Measurements from ENCODE around the gene EFCAB6. TPM values are rescaled to one million over a fixed set of nuclear protein-coding genes. Genes with fewer than 3 reads are reported as not detected.

EFCAB6 gene
- polyA plus RNA-seq, 1 donor from 2014 or later, result not detected

GRCh38 chr22:43838571-43839307 is 26.6 kb upstream of the EFCAB6 start:
- no peak overlapping the region for H3K27ac Mint-ChIP-seq
- H3K4me3 Mint-ChIP-seq, result no peak overlapping the region
- H3K27me3 Mint-ChIP-seq, result peaks cover 10% of the 10 kb centered on the region
- H3K36me3 Mint-ChIP-seq, result no peaks in the 10 kb centered on the region
- no peaks in the 10 kb centered on the region for H3K9me3 Mint-ChIP-seq
- no peaks in the 10 kb centered on the region for H3K4me1 Mint-ChIP-seq

DNA sequence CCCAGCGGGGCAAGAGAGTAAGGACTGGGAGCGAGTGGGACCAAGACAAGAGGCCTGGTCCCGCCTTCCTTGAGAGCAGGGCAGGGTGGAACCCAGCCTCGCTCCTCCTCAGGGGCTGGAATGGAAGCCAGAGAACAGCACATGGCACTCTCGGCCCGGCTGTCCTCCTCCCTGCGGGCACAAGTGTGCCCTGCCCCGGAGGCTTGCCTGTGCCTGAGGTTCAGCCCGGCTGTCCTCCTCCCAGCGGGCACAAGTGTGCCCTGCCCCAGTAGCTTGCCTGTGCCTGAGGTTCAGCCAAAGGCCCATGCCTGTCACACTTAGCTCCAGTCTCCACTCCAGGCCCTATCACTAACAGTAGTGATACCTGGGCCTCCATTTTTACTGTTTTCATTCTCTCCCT is 26.1 kb upstream of the EFCAB6 start:
- H3K4me3 Mint-ChIP-seq, result no peak overlapping the region
- H3K36me3 Mint-ChIP-seq, result no peaks in the 10 kb centered on the region
- no peaks in the 10 kb centered on the region for H3K4me1 Mint-ChIP-seq
- no peak overlapping the region for H3K27ac Mint-ChIP-seq
- H3K9me3 Mint-ChIP-seq, result no peaks in the 10 kb centered on the region
- peaks cover 10% of the 10 kb centered on the region for H3K27me3 Mint-ChIP-seq

DNA sequence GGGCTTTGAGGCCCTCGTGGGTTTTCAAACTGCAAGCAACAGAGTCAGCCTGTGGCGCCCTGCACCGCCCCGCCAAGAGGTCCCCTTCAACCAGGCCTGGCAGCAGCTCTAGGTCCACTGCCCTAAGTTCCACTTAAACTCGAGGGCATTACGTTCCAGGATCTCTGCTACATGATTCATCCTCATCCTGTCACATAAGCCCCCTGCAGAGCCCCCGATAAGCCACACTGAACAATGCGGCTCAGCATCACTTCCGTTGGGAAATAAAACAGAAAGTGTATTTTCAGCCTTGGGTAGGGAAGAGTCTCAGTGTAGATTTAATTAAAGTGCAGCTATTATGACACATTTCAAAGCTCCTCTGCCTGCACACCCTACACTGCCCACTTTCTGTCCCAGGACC is 25.6 kb upstream of the EFCAB6 start:
- Mint-ChIP-seq H3K27me3 (peaks cover 10% of the 10 kb centered on the region), H3K4me1 (no peaks in the 10 kb centered on the region), H3K9me3 (no peaks in the 10 kb centered on the region), H3K27ac (no peak overlapping the region), H3K4me3 (no peak overlapping the region), H3K36me3 (no peaks in the 10 kb centered on the region)

GRCh38 chr22:43835736-43836135 is 23.6 kb upstream of the EFCAB6 start:
- Mint-ChIP-seq H3K4me1 (no peaks in the 10 kb centered on the region), H3K27me3 (peaks cover 10% of the 10 kb centered on the region), H3K9me3 (no peaks in the 10 kb centered on the region), H3K36me3 (no peaks in the 10 kb centered on the region), H3K27ac (no peak overlapping the region), H3K4me3 (peak overlapping the region in 1 of 4 donors; percentile 21)

DNA sequence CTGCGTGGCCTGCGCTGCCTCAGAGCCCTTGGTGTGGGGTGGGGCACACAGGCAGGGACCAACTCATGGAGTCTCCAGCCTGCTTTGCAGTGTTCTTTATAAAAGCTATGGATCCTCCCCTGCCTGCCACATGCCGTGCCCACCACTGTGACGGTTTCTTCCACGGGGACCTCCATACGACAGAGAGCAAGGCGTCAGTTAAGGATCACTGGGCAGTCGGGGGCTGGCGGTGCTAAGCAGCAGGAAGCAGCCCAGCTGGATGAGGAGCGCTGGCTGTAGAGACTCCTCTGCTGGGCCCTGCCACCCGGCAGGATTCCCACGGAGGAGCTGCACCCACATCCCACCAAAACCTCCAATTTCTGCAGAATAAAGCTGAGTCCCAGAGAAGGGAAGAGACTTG is 23.1 kb upstream of the EFCAB6 start:
- H3K27ac Mint-ChIP-seq, result no peak overlapping the region
- no peaks in the 10 kb centered on the region for H3K4me1 Mint-ChIP-seq
- no peaks in the 10 kb centered on the region for H3K36me3 Mint-ChIP-seq
- H3K4me3 Mint-ChIP-seq, result no peak overlapping the region
- H3K27me3 Mint-ChIP-seq, result peaks cover 10% of the 10 kb centered on the region
- no peaks in the 10 kb centered on the region for H3K9me3 Mint-ChIP-seq

DNA sequence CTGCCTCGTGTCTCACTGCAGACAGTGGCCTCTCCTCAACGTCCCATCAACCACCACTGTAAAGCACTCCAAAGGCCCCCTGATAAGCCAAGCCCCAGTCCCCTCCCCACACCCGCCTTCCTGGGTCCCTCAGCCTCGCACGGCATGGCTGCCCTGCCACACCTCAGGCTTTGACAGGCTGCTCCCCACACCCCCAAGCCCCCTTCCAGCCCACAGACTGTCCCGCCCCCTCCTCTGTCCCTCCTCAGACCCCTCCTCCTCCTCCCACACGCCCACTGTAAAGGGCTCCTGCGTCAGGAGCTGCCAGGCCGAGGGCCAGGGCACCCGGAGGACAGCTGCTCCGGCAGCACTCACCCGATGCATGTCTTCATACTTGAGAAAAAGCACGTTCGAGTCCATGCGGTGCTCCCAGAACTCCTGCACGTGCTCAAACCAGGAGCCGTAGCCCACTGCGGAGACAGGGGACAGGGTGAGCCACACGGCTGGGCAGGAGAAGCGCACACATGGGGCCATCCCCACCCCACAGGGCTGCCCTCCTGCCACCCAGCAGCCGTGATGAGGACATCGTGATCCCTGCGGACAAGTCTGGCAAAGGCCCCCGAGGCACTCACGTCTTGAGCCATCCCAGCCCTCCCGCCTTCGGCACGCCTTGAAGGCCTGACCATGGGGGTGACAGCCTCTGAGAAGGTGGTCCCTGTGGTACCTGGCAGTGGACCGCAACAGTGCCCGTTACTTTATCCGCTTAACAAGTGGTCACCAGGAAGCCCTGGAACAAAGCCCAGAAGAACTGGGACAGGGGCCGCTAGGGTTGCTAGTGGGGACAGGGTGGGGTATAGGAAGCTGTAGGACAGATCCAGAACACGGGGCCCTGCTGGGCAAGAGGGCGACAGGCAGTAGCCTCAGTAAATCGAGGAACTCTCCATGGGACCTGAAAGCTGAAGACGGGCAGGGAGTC is 21.5 kb upstream of the EFCAB6 start:
- no peak overlapping the region for H3K4me3 Mint-ChIP-seq

DNA sequence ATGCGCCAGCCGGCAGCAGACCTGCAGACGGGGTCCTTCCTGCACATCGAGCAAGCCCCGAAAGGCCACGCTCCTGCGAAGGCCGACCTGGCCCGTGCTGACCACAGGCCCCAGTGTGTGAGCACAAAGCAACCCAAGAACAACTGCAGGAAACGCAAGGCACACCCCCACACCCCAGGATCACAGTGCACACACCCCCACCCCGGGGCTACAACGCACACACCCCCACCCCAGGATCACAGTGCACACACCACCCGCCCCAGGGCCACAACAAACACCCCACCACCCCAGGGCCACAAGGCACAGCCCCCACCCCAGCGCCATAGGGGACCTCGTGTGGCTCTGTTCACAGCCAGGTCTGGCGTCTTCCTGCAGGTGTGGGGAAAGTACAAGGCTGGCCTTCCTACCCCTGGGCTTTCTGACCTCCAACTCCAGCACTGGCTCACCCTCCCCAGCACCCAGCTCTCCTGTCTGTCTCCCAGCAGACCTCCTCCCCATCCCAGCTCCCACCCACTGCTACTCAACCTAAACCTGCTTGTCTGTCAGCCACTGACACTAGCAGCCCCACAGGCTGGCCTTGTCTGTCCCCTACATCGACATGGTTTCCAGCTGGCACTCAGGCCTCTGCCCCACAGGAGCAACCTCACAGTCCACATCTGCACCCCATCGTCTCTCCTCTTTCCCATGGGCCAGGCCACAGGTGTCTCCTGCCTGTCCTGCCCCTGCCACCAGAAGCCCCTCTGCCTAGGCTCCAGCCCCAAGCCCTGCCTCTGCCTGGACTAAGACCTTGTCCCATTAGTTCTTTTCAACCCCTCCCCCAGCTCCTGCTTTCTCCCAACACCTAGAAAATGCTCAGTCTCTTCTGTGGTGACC is 20.5 kb upstream of the EFCAB6 start:
- H3K4me3 Mint-ChIP-seq, result no peak overlapping the region

More for the DNA sequence above, 21.5 kb upstream of the EFCAB6 start:
- H3K27ac Mint-ChIP-seq, result no peak overlapping the region
- H3K4me1 Mint-ChIP-seq, result no peaks in the 10 kb centered on the region
- no peaks in the 10 kb centered on the region for H3K9me3 Mint-ChIP-seq
- H3K27me3 Mint-ChIP-seq, result peaks cover 10% of the 10 kb centered on the region
- no peaks in the 10 kb centered on the region for H3K36me3 Mint-ChIP-seq

GRCh38 chr22:43831561-43832392 is 19.7 kb upstream of the EFCAB6 start:
- H3K9me3 Mint-ChIP-seq, result no peaks in the 10 kb centered on the region
- peaks cover 9% of the 10 kb centered on the region for H3K27me3 Mint-ChIP-seq
- no peaks in the 10 kb centered on the region for H3K36me3 Mint-ChIP-seq
- H3K4me3 Mint-ChIP-seq, result no peak overlapping the region
- H3K4me1 Mint-ChIP-seq, result no peaks in the 10 kb centered on the region
- H3K27ac Mint-ChIP-seq, result no peak overlapping the region

More for the DNA sequence above, 20.5 kb upstream of the EFCAB6 start:
- Mint-ChIP-seq H3K27me3 (peaks cover 10% of the 10 kb centered on the region), H3K27ac (no peak overlapping the region), H3K36me3 (no peaks in the 10 kb centered on the region), H3K4me1 (no peaks in the 10 kb centered on the region), H3K9me3 (no peaks in the 10 kb centered on the region)

DNA sequence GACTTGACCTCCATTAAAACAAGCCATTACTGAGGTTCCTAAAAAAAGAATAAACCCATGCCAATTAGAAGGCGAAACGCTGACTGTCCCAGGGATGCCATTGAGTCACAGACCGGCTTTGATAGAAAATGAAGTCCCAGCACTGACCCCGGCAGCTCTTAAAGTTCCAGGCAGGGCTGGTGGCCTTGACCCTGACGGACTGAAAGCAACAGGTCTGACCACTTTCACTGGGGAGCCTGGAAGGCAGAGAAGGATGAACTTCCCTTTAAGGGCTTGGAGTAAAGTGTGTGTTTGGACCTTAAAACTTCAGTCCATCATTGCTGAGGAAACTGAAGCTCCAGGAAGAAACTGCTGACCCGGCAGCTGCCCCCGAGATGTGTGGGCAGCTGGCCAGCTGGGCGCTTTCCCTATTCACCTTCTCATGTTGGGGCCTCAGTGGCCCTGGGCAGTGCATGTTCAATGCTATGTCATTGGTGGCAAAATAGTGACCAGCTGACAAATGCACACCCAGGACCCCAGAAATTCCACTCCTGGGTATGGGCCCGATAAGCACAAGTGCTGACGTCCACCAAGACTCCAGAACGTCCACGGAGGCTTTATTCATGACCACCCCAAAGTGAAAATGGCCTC is 18.9 kb upstream of the EFCAB6 start:
- Mint-ChIP-seq H3K9me3 (no peaks in the 10 kb centered on the region), H3K4me1 (no peaks in the 10 kb centered on the region), H3K36me3 (no peaks in the 10 kb centered on the region), H3K27me3 (peaks cover 9% of the 10 kb centered on the region), H3K4me3 (no peak overlapping the region), H3K27ac (no peak overlapping the region)

DNA sequence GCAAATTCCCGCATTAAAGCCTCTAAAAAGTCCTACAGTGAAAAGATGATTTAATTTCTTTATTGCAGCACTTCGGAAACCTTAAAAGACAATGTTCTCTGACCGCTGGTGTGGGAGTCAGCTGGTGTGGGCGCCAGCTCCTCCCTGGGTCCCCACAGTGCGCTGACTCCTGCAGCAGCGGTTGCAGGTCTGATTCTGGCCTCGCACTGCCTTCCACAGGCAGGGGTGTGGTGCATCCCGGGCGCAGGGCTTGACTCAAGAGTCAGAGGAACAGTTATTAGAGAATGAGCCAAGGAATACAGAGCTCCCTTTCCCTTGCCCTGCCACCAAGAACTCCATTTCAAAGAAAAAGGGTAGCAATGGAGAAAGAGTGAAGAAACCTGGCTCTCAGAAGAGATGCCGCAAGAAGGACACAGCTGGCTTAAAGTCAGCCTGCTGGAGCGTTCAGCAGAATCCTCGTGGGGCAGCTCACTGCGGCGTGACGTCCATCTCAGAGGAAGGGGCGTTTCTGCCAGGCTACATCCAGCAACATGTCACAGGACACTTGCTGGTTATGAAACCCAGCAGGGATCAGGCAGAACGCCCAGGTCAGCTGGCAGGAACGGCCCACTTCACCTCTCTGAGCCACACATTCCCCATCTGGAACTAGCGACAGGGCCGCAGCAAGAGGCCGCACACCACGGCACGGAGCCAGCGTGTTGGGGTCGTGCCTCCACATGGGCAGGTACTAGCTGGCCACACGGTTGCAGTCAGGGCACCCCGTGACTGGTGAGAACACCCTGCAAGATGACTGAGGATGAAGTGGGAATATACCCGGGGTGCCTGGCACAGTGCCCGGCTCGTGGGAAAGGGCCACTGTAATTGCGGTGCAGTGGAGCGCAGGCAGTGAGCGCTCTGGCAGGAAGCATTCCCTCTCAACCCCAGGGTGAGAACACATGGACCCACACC is 18.1 kb upstream of the EFCAB6 start:
- Mint-ChIP-seq H3K27ac (no peak overlapping the region), H3K4me3 (no peak overlapping the region), H3K36me3 (no peaks in the 10 kb centered on the region), H3K4me1 (no peaks in the 10 kb centered on the region), H3K9me3 (no peaks in the 10 kb centered on the region), H3K27me3 (peaks cover 4% of the 10 kb centered on the region)

DNA sequence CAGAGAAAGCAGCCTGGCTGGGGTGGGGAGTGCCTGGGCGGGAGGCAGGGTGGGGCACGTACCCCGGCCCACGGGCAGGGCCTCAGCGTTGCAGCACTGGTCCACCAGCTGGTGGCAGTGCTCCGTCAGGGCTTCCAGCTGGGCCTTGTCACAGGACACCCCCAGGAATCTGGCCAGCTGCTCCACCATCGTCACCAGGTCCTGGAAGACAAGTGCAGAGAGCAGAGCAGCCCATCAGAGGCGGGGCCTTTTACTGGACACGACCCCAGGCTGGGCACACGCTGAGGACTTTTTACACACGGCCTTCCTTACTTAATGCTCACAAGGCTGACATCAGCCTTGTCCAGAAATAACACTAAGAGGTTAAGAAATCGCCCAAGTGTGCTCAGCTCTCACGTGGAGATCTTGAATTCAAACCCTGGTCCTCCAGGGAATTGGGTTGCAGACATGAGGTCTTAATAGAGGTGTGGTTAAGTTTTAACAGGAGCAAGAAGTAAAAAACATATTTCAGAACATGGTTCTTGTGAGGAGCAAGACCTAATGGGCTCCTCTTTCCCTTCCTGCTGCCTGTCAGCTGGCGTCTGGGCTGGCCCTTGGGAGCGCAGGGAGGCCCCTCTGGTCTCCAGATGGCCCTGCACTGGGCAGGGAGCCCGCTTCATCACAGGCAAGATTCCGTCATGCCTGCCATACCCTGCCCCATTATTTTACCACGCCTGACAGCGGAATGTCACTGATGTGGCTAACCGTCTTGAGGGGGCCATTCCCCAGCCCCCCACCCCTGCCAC is 17.1 kb upstream of the EFCAB6 start:
- Mint-ChIP-seq H3K27me3 (peaks cover 10% of the 10 kb centered on the region), H3K9me3 (no peaks in the 10 kb centered on the region), H3K36me3 (no peaks in the 10 kb centered on the region), H3K4me3 (no peak overlapping the region), H3K4me1 (no peaks in the 10 kb centered on the region), H3K27ac (no peak overlapping the region)

- Mint-ChIP-seq H3K36me3 (no peaks in the 10 kb centered on the region), H3K9me3 (no peaks in the 10 kb centered on the region), H3K4me3 (no peak overlapping the region), H3K4me1 (no peaks in the 10 kb centered on the region), H3K27ac (no peak overlapping the region), H3K27me3 (peaks cover 10% of the 10 kb centered on the region)
Observed at GRCh38 chr22:43828725-43828997, 16.6 kb upstream of the EFCAB6 start.

All from IgD-negative memory B cell (primary cell).